Panc1 (cell line): ENCODE results near the gene GGT6. TPM values are rescaled to one million over a fixed set of nuclear protein-coding genes. Genes with fewer than 3 reads are reported as not detected.

Experiments
- ATAC-seq: fragments of 200-7000 bp; cut with Tn5 transposase; 2 replicates; pipeline ENCODE4 v1.9.1; 2020; ENCODE audit warnings: mild to moderate bottlenecking, moderate library complexity
- BruUV-seq: library from RNA; stranded (reverse); fragments of 400-500 nt; replicated peaks from 2 replicates; lab custom pipeline; 2021; lab: Mats Ljungman, UMichigan
- CTCF ChIA-PET: fragments of 300-600 bp; sonication (Branson Sonifier 250); formaldehyde crosslinking; loops from one replicate; lab custom pipeline; 2022; ENCODE audit warnings: antibody characterized with exemption; lab: Charles Lee
- POLR2A ChIA-PET: fragments of 300-600 bp; sonication (Branson Sonifier 250); formaldehyde crosslinking; loops from one replicate; lab custom pipeline; 2022; ENCODE audit warnings: antibody characterized with exemption; lab: Charles Lee
- DNase-seq: peaks from one replicate; pipeline ENCODE4 v3.0.0-alpha.2; 2010; ENCODE audit warnings: low read depth, low spot score
- H3K27ac ChIP-seq: 2 replicates; pipeline ENCODE4 v1.5.1; 2011; ENCODE audit warnings: mild to moderate bottlenecking, low read length, inconsistent platforms
- H3K27me3 ChIP-seq: fragments of 200-500 bp; sonication (Bioruptor generic); 2 replicates; pipeline ENCODE4 v1.6.0; 2014; ENCODE audit warnings: low read length, inconsistent platforms; ENCODE audit not compliant: control insufficient read depth, insufficient read depth
- H3K36me3 ChIP-seq: fragments of 200-500 bp; sonication (Bioruptor generic); 2 replicates; pipeline ENCODE4 v1.5.1; 2014; ENCODE audit warnings: inconsistent platforms, mild to moderate bottlenecking, low read length, moderate library complexity; ENCODE audit not compliant: control insufficient read depth, insufficient read depth
- H3K4me1 ChIP-seq: 2 replicates; pipeline ENCODE4 v1.5.1; 2011; ENCODE audit warnings: inconsistent platforms, mild to moderate bottlenecking, low read length, moderate library complexity; ENCODE audit not compliant: control insufficient read depth, insufficient read depth
- H3K4me3 ChIP-seq, 2 experiments: 2 replicates each; pipeline ENCODE4 v1.5.1; 2011 to 2012; ENCODE audit warnings: low read depth in 2 of 2, low read length in 2 of 2, mild to moderate bottlenecking in 2 of 2, inconsistent platforms in 1 of 2, moderate library complexity in 1 of 2
- H3K9me3 ChIP-seq: fragments of 200-500 bp; sonication (Bioruptor generic); 2 replicates; pipeline ENCODE4 v1.5.1; 2014; ENCODE audit warnings: low read depth, mild to moderate bottlenecking, inconsistent platforms, low read length, moderate library complexity; ENCODE audit not compliant: control insufficient read depth, insufficient read depth
- CTCF ChIP-seq: fragments of 450-650 bp; IDR thresholded peaks from 2 replicates; pipeline ENCODE4 v1.5.1; 2017; ENCODE audit warnings: mild to moderate bottlenecking
- POLR2AphosphoS5 ChIP-seq: IDR thresholded peaks from 2 replicates; pipeline ENCODE4 v1.6.1; 2012; ENCODE audit warnings: mild to moderate bottlenecking, low read depth, low read length, moderate library complexity
- REST ChIP-seq, 2 experiments: IDR thresholded peaks; 2 replicates each; pipeline ENCODE4 v1.6.1; 2011 to 2012; ENCODE audit warnings: low read depth in 2 of 2, control low read depth in 1 of 2, low read length in 1 of 2, mild to moderate bottlenecking in 1 of 2, moderate library complexity in 1 of 2; ENCODE audit not compliant: insufficient read depth in 1 of 2
- SIN3A ChIP-seq: IDR thresholded peaks from 2 replicates; pipeline ENCODE4 v1.6.1; 2012; ENCODE audit warnings: low read depth, mild to moderate bottlenecking, low read length, moderate library complexity, borderline replicate concordance; ENCODE audit not compliant: insufficient read depth
- TCF7L2 ChIP-seq: IDR thresholded peaks from 2 replicates; pipeline ENCODE4 v1.6.1; 2011; ENCODE audit warnings: mild to moderate bottlenecking, low read depth, low read length, inconsistent platforms
- in situ Hi-C: cut with HindIII; loops from 2 replicates; pipeline ENCODE4 v1.10.0; 2016; ENCODE audit warnings: low sequenced_read_pairs, low pct_unique_long_range_greater_than_20kb
- intact Hi-C: fragments of 100-400 bp; cut with micrococcal nuclease; formaldehyde crosslinking; loops from one replicate; pipeline ENCODE4 v1.10.0; 2022; ENCODE audit not compliant: unreplicated experiment
- total RNA-seq: library from RNA; stranded (reverse); gene quantifications from one replicate; pipeline ENCODE4 v1.2.1, GENCODE V29; 2021; ENCODE audit not compliant: unreplicated experiment

The GGT6 gene
- total RNA-seq, 1 experiment from 2014 or later, result not detected

- in situ Hi-C loops (no loop called here), intact Hi-C loops (no loop called here)
- Histone ChIP-seq H3K4me1 (peaks cover 18% of the 10 kb centered on the region), H3K4me3 (no peak overlapping the region), H3K9me3 (no peaks in the 10 kb centered on the region), H3K27ac (no peak overlapping the region), H3K27me3 (no peaks in the 10 kb centered on the region), H3K36me3 (peaks cover 3% of the 10 kb centered on the region; the same call in 1 of the 2 replicates)
- no peak for DNase-seq
- CTCF ChIA-PET, result no interaction called here
- TF ChIP-seq TCF7L2 (no peak), SIN3A (no peak), REST (IDR thresholded peaks at IDR 0.05; ENCODE audit: insufficient read depth in 1 of 2, low read depth in 2 of 2, low read length in 1 of 2) (no peak)
- POLR2A ChIA-PET, result no interaction called here
- ATAC-seq, result no peak
- BruUV-seq, result no TSS peak
These were observed 18.9 kb downstream of the GGT6 start for GRCh38 chr17:4541328-4542002.

- H3K9me3 ChIP-seq, result no peaks in the 10 kb centered on the region
- H3K27ac ChIP-seq, result no peak overlapping the region
- CTCF ChIA-PET, result no interaction called here
- intact Hi-C loops (no loop called here), in situ Hi-C loops (no loop called here)
- peaks cover 19% of the 10 kb centered on the region for H3K4me1 ChIP-seq
- TF ChIP-seq SIN3A, result no peak
- TF ChIP-seq TCF7L2, result no peak
- no peak for TF ChIP-seq REST (IDR thresholded peaks at IDR 0.05; ENCODE audit: insufficient read depth in 1 of 2, low read depth in 2 of 2, low read length in 1 of 2)
- no peak for TF ChIP-seq POLR2AphosphoS5
- TF ChIP-seq CTCF, result no peak
- POLR2A ChIA-PET, result no interaction called here
- ATAC-seq (no peak), DNase-seq (no peak)
- no peaks in the 10 kb centered on the region for H3K27me3 ChIP-seq
- H3K4me3 ChIP-seq, result no peak overlapping the region
- peaks cover 3% of the 10 kb centered on the region; the same call in 1 of the 2 replicates for H3K36me3 ChIP-seq
- BruUV-seq, result no TSS peak
These were observed 19.6 kb downstream of the GGT6 start for GRCh38 chr17:4540687-4541327.
